ENCODE results near the gene PTDSS2.
"Not testable (repeated sequence)": the region's sequence is repeated elsewhere in the genome, so short reads cannot be mapped to it uniquely, and the experiment has no call there.

Gene PTDSS2

DNA sequence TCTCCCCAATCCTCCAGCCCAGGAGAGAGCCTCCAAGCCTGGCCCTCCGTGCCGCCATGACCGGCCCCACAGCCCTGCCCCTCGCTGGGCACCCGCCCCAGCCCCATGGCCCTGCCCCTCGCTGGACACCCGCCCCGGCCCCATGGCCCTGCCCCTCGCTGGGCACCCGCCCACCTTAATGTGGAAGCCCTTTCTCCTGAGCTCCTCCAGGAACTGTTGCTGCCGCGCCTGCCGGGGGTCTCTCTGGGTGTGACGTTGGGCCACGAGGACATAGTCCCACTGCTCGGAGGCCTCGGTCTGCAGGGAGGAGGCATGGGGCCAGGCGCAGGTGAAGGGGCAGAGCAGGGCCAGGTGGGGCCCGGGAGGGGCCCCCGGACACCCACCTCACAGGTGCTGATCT, 16.4 kb upstream of the PTDSS2 start:
- in situ Hi-C loops (cut with MboI; ENCODE audit: low pct_unique_long_range_greater_than_20kb, low sequenced_read_pairs, unreplicated experiment), result no loop called here
- TF ChIP-seq, protein P1, sequence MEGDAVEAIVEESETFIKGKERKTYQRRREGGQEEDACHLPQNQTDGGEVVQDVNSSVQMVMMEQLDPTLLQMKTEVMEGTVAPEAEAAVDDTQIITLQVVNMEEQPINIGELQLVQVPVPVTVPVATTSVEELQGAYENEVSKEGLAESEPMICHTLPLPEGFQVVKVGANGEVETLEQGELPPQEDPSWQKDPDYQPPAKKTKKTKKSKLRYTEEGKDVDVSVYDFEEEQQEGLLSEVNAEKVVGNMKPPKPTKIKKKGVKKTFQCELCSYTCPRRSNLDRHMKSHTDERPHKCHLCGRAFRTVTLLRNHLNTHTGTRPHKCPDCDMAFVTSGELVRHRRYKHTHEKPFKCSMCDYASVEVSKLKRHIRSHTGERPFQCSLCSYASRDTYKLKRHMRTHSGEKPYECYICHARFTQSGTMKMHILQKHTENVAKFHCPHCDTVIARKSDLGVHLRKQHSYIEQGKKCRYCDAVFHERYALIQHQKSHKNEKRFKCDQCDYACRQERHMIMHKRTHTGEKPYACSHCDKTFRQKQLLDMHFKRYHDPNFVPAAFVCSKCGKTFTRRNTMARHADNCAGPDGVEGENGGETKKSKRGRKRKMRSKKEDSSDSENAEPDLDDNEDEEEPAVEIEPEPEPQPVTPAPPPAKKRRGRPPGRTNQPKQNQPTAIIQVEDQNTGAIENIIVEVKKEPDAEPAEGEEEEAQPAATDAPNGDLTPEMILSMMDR (IDR thresholded peaks at IDR 0.05; ENCODE audit: extremely low read depth, insufficient read depth, missing control alignments), result no peak
- DNase-seq (ENCODE audit: low spot score), result no peak

DNA sequence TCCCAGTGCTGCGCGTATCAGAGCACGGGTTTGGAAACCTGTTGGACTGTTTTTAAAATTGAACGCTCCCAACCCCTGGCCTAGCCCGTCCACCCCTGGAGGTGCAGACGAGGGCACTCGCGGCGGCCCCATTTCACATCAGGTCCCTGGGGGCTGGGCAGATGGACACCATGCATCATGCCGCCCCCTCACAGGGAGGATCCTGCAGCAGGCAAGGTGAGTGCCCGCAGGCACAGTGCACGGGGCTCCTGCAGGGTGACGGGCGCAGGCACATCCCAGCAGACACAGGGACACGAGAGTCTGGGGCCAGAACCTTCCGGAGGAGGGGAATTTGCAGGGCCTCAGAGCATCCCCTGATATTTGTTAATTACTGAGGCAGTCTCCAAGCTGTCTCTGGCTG, 15.6 kb upstream of the PTDSS2 start:
- in situ Hi-C loops (cut with MboI; ENCODE audit: low pct_unique_long_range_greater_than_20kb, low sequenced_read_pairs, unreplicated experiment), result no loop called here
- DNase-seq (ENCODE audit: low spot score), result no peak
- TF ChIP-seq, protein P1 (IDR thresholded peaks at IDR 0.05; ENCODE audit: extremely low read depth, insufficient read depth, missing control alignments), result no peak

DNA sequence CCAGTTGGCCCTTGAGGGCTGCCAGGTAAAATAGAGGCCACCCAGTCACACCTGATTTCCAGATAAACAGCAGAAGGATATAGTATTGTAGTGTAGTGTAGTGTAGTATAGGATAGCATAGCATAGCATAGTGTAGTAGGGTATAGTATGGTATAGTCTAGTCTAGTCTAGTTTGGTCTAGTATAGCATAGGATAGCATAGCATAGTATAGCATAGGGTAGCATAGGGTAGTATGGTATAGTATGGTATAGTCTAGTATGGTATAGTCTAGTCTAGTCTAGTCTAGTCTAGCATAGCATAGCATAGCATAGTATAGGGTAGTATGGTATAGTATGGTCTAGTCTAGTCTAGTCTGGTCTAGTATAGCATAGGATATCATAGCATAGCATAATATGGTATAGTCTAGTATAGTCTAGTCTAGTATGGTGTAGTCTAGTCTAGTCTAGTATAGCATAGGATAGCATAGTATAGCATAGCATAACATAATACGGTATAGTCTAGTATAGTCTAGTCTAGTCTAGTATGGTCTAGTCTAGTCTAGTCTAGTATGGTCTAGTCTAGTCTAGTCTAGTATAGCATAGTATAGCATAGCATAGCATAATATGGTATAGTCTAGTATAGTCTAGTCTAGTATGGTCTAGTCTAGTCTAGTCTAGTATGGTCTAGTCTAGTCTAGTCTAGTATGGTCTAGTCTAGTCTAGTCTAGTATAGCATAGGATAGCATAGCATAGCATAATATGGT, 14.9 kb upstream of the PTDSS2 start:
- in situ Hi-C loops (cut with MboI; ENCODE audit: low pct_unique_long_range_greater_than_20kb, low sequenced_read_pairs, unreplicated experiment); DNase-seq (ENCODE audit: low spot score): not testable (repeated sequence)

DNA sequence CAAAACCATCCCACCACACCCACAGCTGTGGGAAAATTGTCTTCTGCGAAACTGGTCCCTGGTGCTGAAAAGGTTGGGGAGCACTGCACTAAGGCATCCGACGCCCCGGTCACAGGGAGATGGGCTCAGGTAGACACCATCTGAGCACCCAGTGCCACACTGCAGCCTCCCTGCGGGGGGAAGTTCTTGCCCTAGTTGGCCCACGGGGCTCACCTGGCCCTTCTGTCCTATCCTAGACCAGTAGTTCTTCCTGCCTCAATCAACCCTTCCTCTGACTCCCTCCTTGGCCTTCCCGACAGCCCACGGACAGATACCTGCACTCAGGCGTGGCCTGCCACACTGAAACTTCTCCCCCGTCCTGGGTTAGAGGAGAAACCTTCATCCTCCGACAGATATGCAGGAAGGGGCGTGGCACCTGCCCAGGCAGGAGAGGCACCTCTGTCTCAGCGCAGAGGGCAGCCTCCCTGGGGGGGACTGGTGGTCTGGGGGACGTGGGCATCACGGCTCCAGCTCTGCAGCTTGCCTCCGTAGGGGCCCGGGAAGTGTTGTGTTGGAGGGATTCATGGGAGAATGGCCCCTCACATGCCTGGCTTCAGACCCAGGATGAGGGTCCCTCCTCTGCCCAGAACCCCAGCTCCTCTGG, 12.7 kb upstream of the PTDSS2 start:
- TF ChIP-seq, protein P1 (IDR thresholded peaks at IDR 0.05; ENCODE audit: extremely low read depth, insufficient read depth, missing control alignments), result no peak
- in situ Hi-C loops (cut with MboI; ENCODE audit: low pct_unique_long_range_greater_than_20kb, low sequenced_read_pairs, unreplicated experiment), result no loop called here
- no peak for DNase-seq (ENCODE audit: low spot score)

DNA sequence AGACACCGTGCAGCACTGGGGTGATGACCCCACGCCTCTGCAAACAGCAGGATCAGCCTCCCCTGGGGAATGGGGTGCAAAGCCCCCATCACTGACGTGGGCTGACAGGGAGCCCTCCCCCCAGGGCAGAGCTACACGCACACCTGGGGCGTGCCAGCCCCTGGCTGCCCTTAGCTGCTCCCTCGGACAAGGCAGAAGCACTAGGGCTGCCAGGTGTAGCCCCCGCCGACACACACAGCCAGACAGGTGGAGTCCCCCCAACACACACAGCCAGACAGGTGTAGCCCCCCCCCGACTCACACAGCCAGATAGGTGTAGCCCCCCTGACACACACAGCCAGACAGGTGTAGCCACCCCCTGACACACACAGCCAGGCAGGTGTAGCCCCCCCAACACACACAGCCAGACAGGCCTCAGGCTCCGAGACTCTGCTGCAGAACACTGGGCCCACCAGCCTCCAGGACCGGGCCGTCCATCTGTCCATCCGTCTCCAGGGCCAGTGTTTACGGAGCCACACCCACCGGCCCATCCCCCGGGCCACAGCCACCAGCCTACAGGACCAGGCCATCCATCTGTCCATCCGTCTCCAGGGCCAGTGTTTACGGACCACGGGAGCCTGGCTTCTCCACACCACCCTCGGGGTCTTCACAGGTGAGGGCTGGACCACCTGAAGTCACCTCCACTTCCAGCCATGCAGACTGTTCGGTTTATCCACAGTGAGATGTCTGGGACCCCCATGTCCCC, 11.8 kb upstream of the PTDSS2 start:
- TF ChIP-seq, protein P1 (IDR thresholded peaks at IDR 0.05; ENCODE audit: extremely low read depth, insufficient read depth, missing control alignments), result no peak
- DNase-seq (ENCODE audit: low spot score), result no peak
- in situ Hi-C loops (cut with MboI; ENCODE audit: low pct_unique_long_range_greater_than_20kb, low sequenced_read_pairs, unreplicated experiment), result no loop called here

DNA sequence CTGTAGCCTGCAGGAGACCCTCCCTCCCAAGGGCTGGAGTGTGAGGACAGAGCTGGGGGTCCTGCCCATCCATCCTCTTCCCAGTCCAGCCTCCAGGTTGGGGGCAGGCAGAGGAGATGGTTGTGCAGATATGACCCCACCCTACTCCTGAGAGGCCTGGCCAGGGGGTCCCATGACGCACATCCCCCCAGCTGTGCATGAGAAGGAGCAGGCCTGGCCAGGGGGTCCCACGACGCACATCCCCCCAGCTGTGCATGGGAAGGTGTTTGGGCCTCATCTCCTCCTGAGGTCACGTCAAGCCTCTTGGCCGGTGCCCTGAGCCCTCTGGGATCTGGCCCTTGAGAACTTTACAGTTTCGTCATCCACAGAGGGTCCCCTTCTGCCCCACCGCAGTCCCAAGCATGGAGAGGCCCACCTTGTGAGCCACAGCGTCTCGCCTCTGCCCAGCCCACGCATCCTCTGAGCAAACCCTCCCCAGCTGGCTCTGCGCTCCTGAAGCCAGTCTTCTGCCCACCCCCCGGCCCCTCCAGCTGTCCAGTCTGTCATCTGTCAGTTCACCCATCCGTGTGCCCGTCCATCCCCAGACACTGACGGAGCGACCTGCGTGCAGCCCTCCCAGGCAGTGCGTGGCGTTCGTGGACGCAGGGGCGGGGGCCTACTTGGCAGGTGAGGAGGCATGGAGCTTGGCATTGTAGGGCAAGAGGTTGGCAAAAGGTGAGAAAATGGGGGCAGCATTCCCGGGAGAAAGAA, 10.6 kb upstream of the PTDSS2 start:
- in situ Hi-C loops (cut with MboI; ENCODE audit: low pct_unique_long_range_greater_than_20kb, low sequenced_read_pairs, unreplicated experiment), result no loop called here
- TF ChIP-seq, protein P1 (IDR thresholded peaks at IDR 0.05; ENCODE audit: extremely low read depth, insufficient read depth, missing control alignments), result no peak
- DNase-seq (ENCODE audit: low spot score), result no peak

Data from GM13977 (cell line).